Upper lobe of right lung (tissue), 1 donor: Measurements from ENCODE around the gene GXYLT1. TPM values are rescaled to one million over a fixed set of nuclear protein-coding genes. Genes with fewer than 3 reads are reported as not detected.

Source experiments
- ATAC-seq: fragments of 200-7000 bp; cut with Tn5 transposase; one replicate; pipeline ENCODE4 v1.9.1; 2020; ENCODE audit warnings: mild to moderate bottlenecking, moderate library complexity
- DNase-seq: peaks from one replicate; pipeline ENCODE4 v3.0.0-alpha.2; 2020
- H3K27ac ChIP-seq: fragments of 200-600 bp; one replicate; pipeline ENCODE4 v1.8.0; 2022
- H3K27me3 ChIP-seq: fragments of 200-600 bp; one replicate; pipeline ENCODE4 v1.8.0; 2022; ENCODE audit warnings: mild to moderate bottlenecking
- H3K36me3 ChIP-seq: fragments of 200-600 bp; one replicate; pipeline ENCODE4 v1.8.0; 2022
- H3K4me1 ChIP-seq: fragments of 200-600 bp; one replicate; pipeline ENCODE4 v1.8.0; 2022
- H3K4me3 ChIP-seq: fragments of 200-600 bp; one replicate; pipeline ENCODE4 v1.8.0; 2022; ENCODE audit warnings: mild to moderate bottlenecking
- H3K9me3 ChIP-seq: fragments of 200-600 bp; one replicate; pipeline ENCODE4 v1.8.0; 2022
- intact Hi-C: fragments of 100-400 bp; cut with DNase I; formaldehyde crosslinking; loops from one replicate; pipeline ENCODE4 v1.11.0; 2022
- total RNA-seq: library from RNA; stranded (reverse); fragmentation: NEBNext Ultra II Directional; extraction: Animal tissue kit (Norgen Biotek cat#: 25700); gene quantifications from one replicate; pipeline ENCODE4 v1.2.1, GENCODE V29; 2021
- TF ChIP-seq, protein P1 (sequence below): fragments of 200-600 bp; IDR thresholded peaks from one replicate; pipeline ENCODE4 v1.8.0; 2022; ENCODE audit warnings: antibody characterized with exemption
- donor health status: DM: no; HTN: yes; CAD: no; lungs with severe emphysema.

Gene GXYLT1
- total RNA-seq, 1 donor from 2014 or later = 15.7 TPM

DNA sequence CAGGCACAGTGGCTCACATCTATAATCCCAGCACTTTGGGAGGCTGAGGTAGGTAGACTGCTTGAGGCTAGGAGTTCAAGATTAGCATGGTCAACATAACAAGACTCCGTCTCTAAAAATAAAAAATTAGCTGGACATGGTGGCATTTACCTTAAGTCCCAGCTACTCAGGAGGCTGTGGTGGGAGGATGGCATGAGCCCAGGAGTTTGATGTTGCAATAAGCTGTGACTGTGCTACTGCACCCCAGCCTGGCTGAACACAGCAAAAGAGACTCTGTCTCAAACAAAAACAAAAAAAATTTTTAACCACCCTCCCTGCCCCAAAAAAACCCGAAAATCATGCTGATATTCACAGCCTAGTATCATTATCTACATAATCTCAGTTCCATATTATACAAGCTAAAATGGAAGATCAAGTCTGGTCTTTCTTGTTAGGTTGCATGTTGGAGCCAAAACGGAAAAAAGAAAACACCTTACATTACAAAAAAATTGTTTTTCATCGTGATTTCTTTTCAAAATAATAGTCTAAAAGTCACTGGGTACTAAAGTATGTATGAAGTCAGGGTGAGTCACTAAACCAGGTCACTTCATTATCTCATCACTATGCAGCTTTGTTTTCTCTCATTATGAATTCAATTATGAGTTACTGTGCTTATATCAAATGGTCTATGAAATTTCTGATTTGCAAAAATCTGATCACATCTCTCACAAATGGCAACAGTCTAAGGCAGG is 13.8 kb downstream of the GXYLT1 start:
- Histone ChIP-seq H3K36me3 (no peaks in the 10 kb centered on the region), H3K27ac (no peak overlapping the region), H3K9me3 (no peaks in the 10 kb centered on the region), H3K4me1 (no peaks in the 10 kb centered on the region), H3K27me3 (no peaks in the 10 kb centered on the region), H3K4me3 (no peak overlapping the region)
- intact Hi-C loops = loop anchor here (10.0 kb wide), 1 partner anchor 204 kb away; no protein-coding TSS in a partner anchor
- TF ChIP-seq, protein P1, sequence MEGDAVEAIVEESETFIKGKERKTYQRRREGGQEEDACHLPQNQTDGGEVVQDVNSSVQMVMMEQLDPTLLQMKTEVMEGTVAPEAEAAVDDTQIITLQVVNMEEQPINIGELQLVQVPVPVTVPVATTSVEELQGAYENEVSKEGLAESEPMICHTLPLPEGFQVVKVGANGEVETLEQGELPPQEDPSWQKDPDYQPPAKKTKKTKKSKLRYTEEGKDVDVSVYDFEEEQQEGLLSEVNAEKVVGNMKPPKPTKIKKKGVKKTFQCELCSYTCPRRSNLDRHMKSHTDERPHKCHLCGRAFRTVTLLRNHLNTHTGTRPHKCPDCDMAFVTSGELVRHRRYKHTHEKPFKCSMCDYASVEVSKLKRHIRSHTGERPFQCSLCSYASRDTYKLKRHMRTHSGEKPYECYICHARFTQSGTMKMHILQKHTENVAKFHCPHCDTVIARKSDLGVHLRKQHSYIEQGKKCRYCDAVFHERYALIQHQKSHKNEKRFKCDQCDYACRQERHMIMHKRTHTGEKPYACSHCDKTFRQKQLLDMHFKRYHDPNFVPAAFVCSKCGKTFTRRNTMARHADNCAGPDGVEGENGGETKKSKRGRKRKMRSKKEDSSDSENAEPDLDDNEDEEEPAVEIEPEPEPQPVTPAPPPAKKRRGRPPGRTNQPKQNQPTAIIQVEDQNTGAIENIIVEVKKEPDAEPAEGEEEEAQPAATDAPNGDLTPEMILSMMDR = no peak
- no peak for DNase-seq
- ATAC-seq = peak; percentile 80

DNA sequence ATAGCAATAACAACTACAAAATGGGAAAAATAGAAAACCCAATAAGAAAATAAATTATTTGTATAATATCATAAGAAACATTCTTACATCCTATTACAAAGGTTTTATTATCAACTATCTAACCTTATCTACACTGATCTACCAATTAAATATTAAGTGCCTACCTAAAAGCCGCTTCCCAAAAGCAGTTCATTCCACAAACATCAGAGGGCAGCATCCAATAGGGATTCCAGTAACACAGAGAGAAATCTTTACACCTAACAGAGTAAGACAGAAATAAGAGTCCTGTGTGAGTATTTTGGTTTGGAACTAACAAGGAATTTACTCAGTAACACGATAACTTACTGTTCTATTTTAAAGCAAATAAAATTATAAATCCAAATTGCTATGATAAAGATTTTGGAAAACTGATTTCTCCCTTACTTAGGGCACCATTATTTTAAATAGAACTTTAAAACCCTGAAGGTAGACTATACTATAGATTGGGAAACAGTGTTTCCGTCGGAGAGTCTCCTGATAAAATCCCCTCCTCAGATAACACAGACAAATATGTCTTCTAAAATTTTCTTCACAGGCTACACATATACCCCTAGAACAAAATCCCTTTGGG is 15.0 kb downstream of the GXYLT1 start:
- H3K27me3 ChIP-seq = no peaks in the 10 kb centered on the region
- H3K9me3 ChIP-seq = no peaks in the 10 kb centered on the region
- H3K4me1 ChIP-seq = peaks cover 6% of the 10 kb centered on the region
- TF ChIP-seq, protein P1 = peak; percentile 91
- H3K27ac ChIP-seq = no peak overlapping the region
- no peak overlapping the region for H3K4me3 ChIP-seq
- DNase-seq (no peak), ATAC-seq (peak; percentile 89)
- no peaks in the 10 kb centered on the region for H3K36me3 ChIP-seq
- intact Hi-C loops = loop anchor here (10.0 kb wide), 1 partner anchor 205 kb away; no protein-coding TSS in a partner anchor

DNA sequence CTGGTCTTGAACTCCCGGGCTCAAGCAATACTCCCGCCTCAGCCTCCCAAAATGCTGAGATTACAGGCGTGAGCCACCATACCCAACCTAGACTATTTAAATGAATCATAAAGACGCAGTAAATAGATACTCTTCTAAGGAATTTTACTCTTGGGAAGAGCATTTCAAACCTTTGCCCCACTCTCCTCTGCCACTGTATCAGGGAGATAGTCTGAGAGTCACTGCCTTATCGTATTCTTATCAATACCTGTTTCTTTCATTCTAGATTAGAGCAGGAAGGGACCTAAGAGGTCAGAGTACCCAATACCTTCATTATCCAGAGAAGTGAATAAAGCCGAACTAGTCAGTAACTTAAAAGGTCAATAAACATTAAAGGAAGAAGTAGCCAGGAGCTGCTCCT is 15.8 kb downstream of the GXYLT1 start:
- intact Hi-C loops = no loop called here
- no peak overlapping the region for H3K27ac ChIP-seq
- H3K36me3 ChIP-seq = no peaks in the 10 kb centered on the region
- H3K27me3 ChIP-seq = no peaks in the 10 kb centered on the region
- TF ChIP-seq, protein P1 = no peak
- no peaks in the 10 kb centered on the region for H3K9me3 ChIP-seq
- DNase-seq (no peak), ATAC-seq (no peak)
- peaks cover 6% of the 10 kb centered on the region for H3K4me1 ChIP-seq
- H3K4me3 ChIP-seq = no peak overlapping the region

DNA sequence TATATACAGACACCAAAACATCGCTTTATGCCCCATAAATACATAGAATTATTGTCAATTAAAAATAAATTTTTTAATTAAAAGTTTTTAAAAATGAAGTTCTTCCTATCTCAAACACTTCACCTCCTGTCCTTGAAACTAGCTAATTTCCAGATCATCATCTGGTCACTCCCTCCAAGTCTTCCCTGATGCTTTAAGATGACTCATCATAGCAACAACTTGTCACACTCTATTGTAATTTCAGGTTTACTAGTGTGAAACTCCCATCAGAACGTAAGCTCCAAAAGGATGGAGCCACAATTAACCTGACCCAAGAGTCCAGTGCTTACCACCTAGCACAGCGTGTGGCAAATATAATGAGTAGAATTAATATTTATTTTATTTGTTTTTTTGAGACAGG is 16.3 kb downstream of the GXYLT1 start:
- TF ChIP-seq, protein P1 = no peak
- Histone ChIP-seq H3K27ac (no peak overlapping the region), H3K9me3 (no peaks in the 10 kb centered on the region), H3K36me3 (no peaks in the 10 kb centered on the region), H3K27me3 (no peaks in the 10 kb centered on the region), H3K4me1 (peaks cover 6% of the 10 kb centered on the region), H3K4me3 (no peak overlapping the region)
- no peak for DNase-seq
- no peak for ATAC-seq
- intact Hi-C loops = no loop called here

DNA sequence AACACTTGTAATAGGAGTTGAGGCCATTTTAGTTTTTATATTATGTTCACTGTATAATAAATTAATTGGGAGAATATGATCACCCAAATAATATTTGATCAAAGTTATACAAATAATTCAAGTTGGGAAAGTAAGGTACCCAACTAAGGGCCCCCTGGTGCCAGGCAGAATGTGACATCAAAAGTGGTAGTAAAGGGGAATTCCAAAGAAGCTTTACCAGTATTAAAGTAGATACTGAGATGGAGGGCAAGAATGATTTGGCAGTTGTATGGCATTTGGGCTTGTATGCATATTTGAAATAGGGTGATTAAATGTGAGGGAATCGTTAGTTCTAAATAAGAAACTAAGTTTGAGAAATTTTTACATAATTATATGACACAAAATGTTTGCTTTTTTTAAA is 17.7 kb downstream of the GXYLT1 start:
- DNase-seq (no peak), ATAC-seq (no peak)
- Histone ChIP-seq H3K27me3 (no peaks in the 10 kb centered on the region), H3K4me1 (peaks cover 6% of the 10 kb centered on the region), H3K9me3 (no peaks in the 10 kb centered on the region), H3K27ac (no peak overlapping the region), H3K4me3 (no peak overlapping the region), H3K36me3 (no peaks in the 10 kb centered on the region)
- intact Hi-C loops = no loop called here
- TF ChIP-seq, protein P1 = no peak
